Gastrocnemius medialis (tissue), 4 donors: ENCODE measurements around the gene NRL. TPM values are rescaled to one million over a fixed set of nuclear protein-coding genes. Genes with fewer than 3 reads are reported as not detected.
"Not testable (repeated sequence)": the region's sequence is repeated elsewhere in the genome, so short reads cannot be mapped to it uniquely, and the experiment has no call there.

ENCODE experiments used
- ATAC-seq, 2 donors: fragments of 150-250 bp; one replicate each; pipeline ENCODE4 v1.9.1; 2016
- DNase-seq, 2 donors: peaks; one replicate each; pipeline ENCODE4 v3.0.0-alpha.2; 2019
- H3K27ac ChIP-seq, 4 donors: fragments of 200-600 bp; sonication (generic); 1 replicate in 1 of 4; 2 replicates in 3 of 4; pipeline ENCODE4 v1.5.1; 2016 to 2018; ENCODE audit warnings: mild to moderate bottlenecking in 2 of 4, moderate library complexity in 1 of 4
- H3K27me3 ChIP-seq, 3 donors: fragments of 200-600 bp; sonication (generic) in 2 of 3; 1 replicate in 1 of 3; 2 replicates in 2 of 3; pipeline versions ENCODE4 v1.5.1 to v1.6.0; 2016 to 2019; ENCODE audit warnings: mild to moderate bottlenecking in 1 of 3, moderate library complexity in 1 of 3
- H3K36me3 ChIP-seq, 2 donors: fragments of 200-600 bp; sonication (generic) in 1 of 2; one replicate each; pipeline ENCODE4 v1.5.1; 2017 to 2018
- H3K4me1 ChIP-seq, 2 donors: fragments of 200-600 bp; sonication (generic) in 1 of 2; one replicate each; pipeline ENCODE4 v1.5.1; 2016 to 2017; ENCODE audit warnings: mild to moderate bottlenecking in 2 of 2
- H3K4me3 ChIP-seq, 4 donors: fragments of 200-600 bp; sonication (generic) in 3 of 4; 1 replicate in 1 of 4; 2 replicates in 3 of 4; pipeline ENCODE4 v1.5.1; 2016 to 2019; ENCODE audit warnings: mild to moderate bottlenecking in 2 of 4
- H3K9me3 ChIP-seq, 3 donors: fragments of 200-600 bp; sonication (generic) in 2 of 3; 1 replicate in 1 of 3; 2 replicates in 2 of 3; pipeline ENCODE4 v1.5.1; 2016 to 2019
- CTCF ChIP-seq, 5 experiments: fragments of 450-650 bp in 3 of 5; fragments of 200-600 bp in 2 of 5; sonication (generic) in 2 of 5; IDR thresholded peaks in 4 of 5; conservative IDR thresholded peaks in 1 of 5; 1 replicate in 4 of 5; 2 replicates in 1 of 5; pipeline ENCODE4 v1.5.1; 2016 to 2019; ENCODE audit warnings: antibody characterized with exemption in 5 of 5, mild to moderate bottlenecking in 3 of 5, moderate library complexity in 3 of 5
- POLR2A ChIP-seq, 2 donors: fragments of 450-650 bp; IDR thresholded peaks; one replicate each; pipeline ENCODE4 v1.6.1; 2017; ENCODE audit warnings: antibody characterized with exemption in 2 of 2, mild to moderate bottlenecking in 2 of 2, moderate library complexity in 2 of 2
- in situ Hi-C, 4 donors: fragments of 200-750 bp; cut with MboI; loops; one replicate each; pipeline versions ENCODE4 v1.15.0 to v1.8.0; 2017; ENCODE audit warnings: low sequenced_read_pairs in 4 of 4
- intact Hi-C: fragments of 100-400 bp; cut with DNase I; formaldehyde crosslinking; loops from one replicate; pipeline ENCODE4 v1.15.1; 2023; ENCODE audit warnings: low total_unique reads
- total RNA-seq, 4 donors: library from RNA; depleted of rRNA; stranded (reverse); fragments of >200 nt; gene quantifications; one replicate each; pipeline versions ENCODE4 v1.1.0 to v1.2.3, GENCODE V29; 2016

NRL gene
- total RNA-seq, 4 donors from 2014 or later = 0.82 to 4.5 (median 2.4) TPM

DNA sequence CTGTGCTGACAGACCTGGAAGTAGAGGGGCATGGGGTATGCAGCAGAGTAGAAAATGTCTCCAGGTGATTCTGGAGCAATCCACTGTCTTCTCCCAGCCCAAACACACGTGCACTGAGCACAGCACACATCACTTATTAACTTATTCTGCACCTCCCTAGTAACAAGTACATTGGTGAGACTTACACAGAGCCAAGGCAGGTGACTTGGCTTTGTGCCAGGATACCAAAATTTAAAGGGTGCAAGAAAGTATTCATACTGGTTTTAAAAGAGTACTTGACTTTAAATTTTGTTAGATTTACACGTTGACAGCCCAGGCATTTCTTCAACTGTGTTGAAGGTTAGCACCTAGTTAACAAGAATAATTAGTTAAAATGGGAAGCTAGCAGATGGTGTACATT is 74.1 kb downstream of the NRL start:
- Histone ChIP-seq H3K36me3 (no peaks in the 10 kb centered on the region), H3K27ac (no peak overlapping the region), H3K4me3 (no peak overlapping the region), H3K27me3 (no peaks in the 10 kb centered on the region), H3K4me1 (peaks cover 8% of the 10 kb centered on the region in 2 donors), H3K9me3 (no peaks in the 10 kb centered on the region)
- intact Hi-C loops = no loop called here
- TF ChIP-seq POLR2A (IDR thresholded peaks at IDR 0.05) = no peak
- no peak for TF ChIP-seq CTCF (IDR thresholded peaks at IDR 0.05 in 4 of 5, conservative IDR thresholded peaks at IDR 0.05 in 1 of 5)
- DNase-seq (no peak), ATAC-seq (no peak)
- in situ Hi-C loops = no loop called here

GRCh38 chr14:24038686-24039085 is 76.1 kb downstream of the NRL start:
- H3K27me3 ChIP-seq = no peaks in the 10 kb centered on the region
- in situ Hi-C loops (loop anchor here in 2 of 4 donors (10.0 kb wide), 1 partner anchor 54 kb away; the partner anchor contains the start of gene DHRS4L2 (in 2 of the 2)), intact Hi-C loops (no loop called here)
- no peaks in the 10 kb centered on the region for H3K36me3 ChIP-seq
- H3K27ac ChIP-seq = no peak overlapping the region
- DNase-seq (no peak), ATAC-seq (no peak)
- peaks cover 8 to 15% of the 10 kb centered on the region in 2 donors for H3K4me1 ChIP-seq
- no peaks in the 10 kb centered on the region for H3K9me3 ChIP-seq
- no peak overlapping the region for H3K4me3 ChIP-seq
- TF ChIP-seq POLR2A (IDR thresholded peaks at IDR 0.05) (no peak), CTCF (IDR thresholded peaks at IDR 0.05 in 4 of 5, conservative IDR thresholded peaks at IDR 0.05 in 1 of 5) (no peak)

- no peaks in the 10 kb centered on the region for H3K36me3 ChIP-seq
- peaks cover 11 to 24% of the 10 kb centered on the region in 2 donors for H3K4me1 ChIP-seq
- H3K4me3 ChIP-seq = no peak overlapping the region
- intact Hi-C loops (loop anchor here (2.0 kb wide), 1 partner anchor 51 kb away; no protein-coding TSS in a partner anchor), in situ Hi-C loops (loop anchor here in 2 of 4 donors (10.0 kb wide), 1 partner anchor 53 kb away; the partner anchor contains the start of gene DHRS4L2 (in 2 of the 2))
- ATAC-seq (peak in 1 of 2 donors; percentile 9), DNase-seq (peak in 1 of 2 donors; percentile 73)
- H3K9me3 ChIP-seq = no peaks in the 10 kb centered on the region
- no peaks in the 10 kb centered on the region for H3K27me3 ChIP-seq
- TF ChIP-seq CTCF (IDR thresholded peaks at IDR 0.05 in 4 of 5, conservative IDR thresholded peaks at IDR 0.05 in 1 of 5) = no peak
- no peak for TF ChIP-seq POLR2A (IDR thresholded peaks at IDR 0.05)
- H3K27ac ChIP-seq = peak overlapping the region in 1 of 4 donors; percentile 81
Observed at GRCh38 chr14:24037658-24038037, 77.1 kb downstream of the NRL start.

DNA sequence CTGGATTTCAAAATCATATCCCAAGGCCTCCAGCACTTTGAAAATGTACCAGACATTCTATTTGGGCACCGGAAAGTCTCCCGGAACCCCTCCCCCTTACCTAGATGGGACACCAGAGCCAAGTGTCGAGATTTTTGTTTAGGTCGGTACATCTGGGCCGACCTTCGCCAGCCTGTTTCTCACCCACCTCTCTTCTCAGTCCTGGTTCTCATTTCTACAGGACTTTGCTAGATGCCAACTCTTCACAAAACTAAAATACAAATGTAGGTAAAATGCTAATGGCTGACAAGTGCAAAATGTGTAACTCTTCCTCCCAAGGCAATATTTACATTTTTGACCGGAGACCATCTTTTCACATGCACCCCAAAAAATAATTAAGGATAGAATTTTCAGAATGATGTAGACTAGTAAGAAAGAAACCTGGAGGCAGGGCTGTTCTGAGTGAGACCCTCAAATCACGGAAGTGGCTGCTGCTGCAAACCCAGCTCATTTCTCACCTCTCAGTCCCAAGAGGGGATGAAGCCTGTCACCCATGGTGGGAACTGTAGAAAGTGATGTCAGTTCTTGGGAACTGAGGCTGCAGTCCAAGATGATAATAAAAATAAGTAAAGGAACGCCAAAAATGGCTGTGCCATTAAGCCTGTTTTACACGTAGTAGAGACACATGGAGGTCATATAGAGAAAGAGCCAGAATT is 77.6 kb downstream of the NRL start:
- Histone ChIP-seq H3K4me1 (peaks cover 11 to 25% of the 10 kb centered on the region in 2 donors), H3K4me3 (peak overlapping the region; percentile 50 to 93 (median 64)), H3K27ac (peak overlapping the region; percentile 81 to 96 (median 94))
- in situ Hi-C loops = loop anchor here in 2 of 4 donors (10.0 kb wide), 1 partner anchor 52 kb away; the partner anchor contains the start of gene DHRS4L2 (in 2 of the 2)
- intact Hi-C loops = loop anchor here (1.0 to 2.0 kb wide), 3 partner anchors 23 to 72 kb away; no protein-coding TSS in a partner anchor
- not testable (repeated sequence) for H3K9me3 ChIP-seq, H3K36me3 ChIP-seq, DNase-seq, H3K27me3 ChIP-seq, ATAC-seq
- peak in 1 of 5 experiments; percentile 3 for TF ChIP-seq CTCF (IDR thresholded peaks at IDR 0.05 in 4 of 5, conservative IDR thresholded peaks at IDR 0.05 in 1 of 5)
